ENCODE measurements around the gene CEP63.

- TF ChIP-seq CTCF (conservative IDR thresholded peaks at IDR 0.05): no peak
- TF ChIP-seq ZFX (IDR thresholded peaks at IDR 0.05): no peak
These were observed 111.6 kb downstream of the CEP63 start for GRCh38 chr3:134597390-134597970.

All from C4-2B (cell line).